Memory B cell (primary cell): ENCODE data around the gene PALLD.

Experiments used
- ATAC-seq: fragments of 150-1000 bp; cut with Tn5 transposase; 2 replicates; pipeline ENCODE4 v1.10.0; 2021; ENCODE audit warnings: low read depth, mild to moderate bottlenecking, moderate library complexity
- DNase-seq, 2 donors: peaks; one replicate each; pipeline ENCODE4 v3.0.0; 2022; ENCODE audit warnings: low spot score in 2 of 2
- H3K27ac Mint-ChIP-seq: one replicate; pipeline ENCODE4 v1.8.0; 2022; ENCODE audit warnings: mild to moderate bottlenecking, moderate library complexity, mixed read lengths
- H3K27me3 Mint-ChIP-seq: one replicate; pipeline ENCODE4 v1.8.0; 2022; ENCODE audit warnings: mixed read lengths
- H3K36me3 Mint-ChIP-seq: one replicate; pipeline ENCODE4 v1.8.0; 2022; ENCODE audit warnings: mild to moderate bottlenecking, mixed read lengths
- H3K4me1 Mint-ChIP-seq: one replicate; pipeline ENCODE4 v1.8.0; 2022; ENCODE audit warnings: mixed read lengths
- H3K4me3 Mint-ChIP-seq: one replicate; pipeline ENCODE4 v1.8.0; 2022; ENCODE audit warnings: mild to moderate bottlenecking, moderate library complexity, mixed read lengths
- H3K9me3 Mint-ChIP-seq: one replicate; pipeline ENCODE4 v1.8.0; 2022; ENCODE audit warnings: mixed read lengths

PALLD gene

GRCh38 chr4:168484626-168485025 lies 12.2 kb upstream of the PALLD start:
- no peak for ATAC-seq
- Mint-ChIP-seq H3K4me1 (peaks cover 10% of the 10 kb centered on the region), H3K27ac (no peak overlapping the region), H3K4me3 (no peak overlapping the region), H3K27me3 (peaks cover 2% of the 10 kb centered on the region), H3K36me3 (peaks cover 2% of the 10 kb centered on the region), H3K9me3 (peaks cover 3% of the 10 kb centered on the region)
- DNase-seq: no peak

DNA sequence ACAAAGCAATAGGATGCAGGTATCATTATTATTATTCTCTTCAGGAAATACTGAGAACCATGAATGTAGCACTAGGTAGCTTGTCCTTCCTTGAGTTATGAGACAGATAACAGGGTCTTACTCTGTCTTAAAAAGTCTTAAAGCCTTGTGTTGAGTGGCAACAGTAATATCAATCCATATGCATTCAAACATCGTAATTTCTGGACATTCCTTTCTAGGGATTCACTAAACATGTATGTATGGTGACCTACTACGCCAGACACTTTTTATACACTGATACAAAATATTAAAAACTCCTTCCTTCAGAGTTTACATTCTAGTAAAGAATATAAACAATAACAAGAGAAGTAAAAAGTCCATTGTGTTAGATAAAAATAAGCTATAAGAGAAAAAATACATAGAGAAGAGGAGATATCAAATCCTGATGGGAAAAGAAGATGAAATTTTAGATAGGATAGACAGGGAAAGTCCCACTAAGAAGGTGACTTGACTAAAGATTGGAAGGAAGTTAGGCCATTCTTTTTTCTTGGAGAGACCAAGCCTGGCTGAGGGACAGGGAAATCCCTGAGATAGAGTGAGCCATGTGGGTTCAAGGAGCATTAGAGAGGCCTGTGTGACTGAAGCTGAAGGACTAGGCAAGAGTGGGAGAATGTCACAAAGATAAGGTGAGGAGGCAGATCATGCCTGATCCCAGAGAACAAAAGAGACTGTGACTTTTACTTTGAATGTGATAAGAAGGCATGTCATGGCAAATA lies 11.5 kb upstream of the PALLD start:
- Mint-ChIP-seq H3K4me3 (no peak overlapping the region), H3K9me3 (peaks cover 3% of the 10 kb centered on the region), H3K27ac (no peak overlapping the region), H3K36me3 (peaks cover 2% of the 10 kb centered on the region), H3K27me3 (peaks cover 2% of the 10 kb centered on the region), H3K4me1 (peaks cover 8% of the 10 kb centered on the region)
- ATAC-seq (no peak), DNase-seq (no peak)

- Mint-ChIP-seq H3K27me3 (peaks cover 5% of the 10 kb centered on the region), H3K4me1 (peaks cover 3% of the 10 kb centered on the region), H3K4me3 (no peak overlapping the region), H3K9me3 (peaks cover 2% of the 10 kb centered on the region), H3K27ac (no peak overlapping the region), H3K36me3 (peaks cover 2% of the 10 kb centered on the region)
- DNase-seq: no peak
- no peak for ATAC-seq
Measured at GRCh38 chr4:168486912-168487281, 10.0 kb upstream of the PALLD start.

GRCh38 chr4:168487282-168488035 lies 9.4 kb upstream of the PALLD start:
- Mint-ChIP-seq H3K36me3 (peaks cover 2% of the 10 kb centered on the region), H3K27ac (no peak overlapping the region), H3K4me3 (no peak overlapping the region), H3K27me3 (peaks cover 5% of the 10 kb centered on the region), H3K9me3 (no peaks in the 10 kb centered on the region), H3K4me1 (no peaks in the 10 kb centered on the region)
- DNase-seq (no peak), ATAC-seq (no peak)

GRCh38 chr4:168488869-168489274 lies 8.0 kb upstream of the PALLD start:
- DNase-seq (no peak), ATAC-seq (no peak)
- Mint-ChIP-seq H3K4me1 (no peaks in the 10 kb centered on the region), H3K27me3 (peaks cover 8% of the 10 kb centered on the region), H3K36me3 (peaks cover 2% of the 10 kb centered on the region), H3K27ac (no peak overlapping the region), H3K9me3 (no peaks in the 10 kb centered on the region), H3K4me3 (no peak overlapping the region)

GRCh38 chr4:168489616-168490015 lies 7.2 kb upstream of the PALLD start:
- H3K4me1 Mint-ChIP-seq: no peaks in the 10 kb centered on the region
- ATAC-seq (no peak), DNase-seq (no peak)
- H3K27ac Mint-ChIP-seq: no peak overlapping the region
- no peaks in the 10 kb centered on the region for H3K9me3 Mint-ChIP-seq
- peaks cover 10% of the 10 kb centered on the region for H3K27me3 Mint-ChIP-seq
- no peak overlapping the region for H3K4me3 Mint-ChIP-seq
- no peaks in the 10 kb centered on the region for H3K36me3 Mint-ChIP-seq

- Mint-ChIP-seq H3K4me1 (no peaks in the 10 kb centered on the region), H3K4me3 (no peak overlapping the region), H3K27ac (no peak overlapping the region), H3K9me3 (no peaks in the 10 kb centered on the region), H3K27me3 (peaks cover 10% of the 10 kb centered on the region), H3K36me3 (no peaks in the 10 kb centered on the region)
- DNase-seq (no peak), ATAC-seq (no peak)
Measured at GRCh38 chr4:168490711-168491110, 6.1 kb upstream of the PALLD start.

- Mint-ChIP-seq H3K4me3 (no peak overlapping the region), H3K27ac (no peak overlapping the region), H3K36me3 (no peaks in the 10 kb centered on the region), H3K4me1 (no peaks in the 10 kb centered on the region), H3K27me3 (peaks cover 10% of the 10 kb centered on the region), H3K9me3 (no peaks in the 10 kb centered on the region)
- DNase-seq (no peak), ATAC-seq (no peak)
Measured at GRCh38 chr4:168491563-168491962, 5.3 kb upstream of the PALLD start.

DNA sequence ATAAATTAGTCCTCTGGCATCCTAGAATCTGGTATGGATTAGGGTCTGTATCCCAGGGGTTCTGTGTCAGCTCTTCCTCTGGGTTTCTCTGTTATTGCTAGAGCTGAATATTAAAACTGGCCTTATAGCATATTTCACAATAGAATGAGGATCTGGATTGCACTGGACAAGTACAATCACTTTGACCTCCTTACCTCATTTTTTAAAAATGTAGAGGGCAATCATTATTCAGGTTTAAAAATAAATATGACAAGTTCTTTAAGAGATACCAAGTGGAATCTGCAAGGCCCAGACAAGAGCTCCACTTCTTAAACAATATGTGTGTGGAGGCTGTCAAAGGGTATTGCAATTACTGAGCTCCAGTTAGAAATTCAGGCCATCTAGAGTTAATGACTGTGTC lies 1.4 kb downstream of the PALLD start:
- peaks cover 7% of the 10 kb centered on the region for H3K27me3 Mint-ChIP-seq
- H3K36me3 Mint-ChIP-seq: no peaks in the 10 kb centered on the region
- H3K4me1 Mint-ChIP-seq: no peaks in the 10 kb centered on the region
- ATAC-seq: no peak
- no peaks in the 10 kb centered on the region for H3K9me3 Mint-ChIP-seq
- DNase-seq: no peak
- H3K4me3 Mint-ChIP-seq: no peak overlapping the region
- H3K27ac Mint-ChIP-seq: no peak overlapping the region

GRCh38 chr4:168499241-168499640 lies 2.4 kb downstream of the PALLD start:
- DNase-seq (no peak), ATAC-seq (no peak)
- Mint-ChIP-seq H3K4me1 (peaks cover 2% of the 10 kb centered on the region), H3K4me3 (no peak overlapping the region), H3K36me3 (no peaks in the 10 kb centered on the region), H3K9me3 (no peaks in the 10 kb centered on the region), H3K27me3 (peaks cover 7% of the 10 kb centered on the region), H3K27ac (no peak overlapping the region)

DNA sequence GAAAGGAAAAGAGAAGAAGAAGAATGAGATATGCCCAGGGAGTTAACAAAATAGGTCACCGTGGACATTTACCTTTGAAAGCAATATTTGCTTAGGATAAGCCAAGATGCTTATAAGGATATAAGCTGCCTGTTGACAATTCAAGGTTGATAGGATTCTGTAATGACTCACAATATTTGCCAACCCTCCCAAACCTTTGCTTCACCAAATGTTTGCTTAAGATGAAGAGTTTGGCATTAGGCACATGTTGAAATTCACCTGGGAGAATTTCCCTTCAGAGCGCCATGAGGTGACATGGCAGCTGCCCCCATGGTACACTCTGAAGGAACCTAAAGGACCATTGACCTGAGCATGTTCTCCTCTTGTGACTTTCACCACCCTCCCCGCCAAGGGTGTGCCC lies 4.6 kb downstream of the PALLD start:
- Mint-ChIP-seq H3K9me3 (no peaks in the 10 kb centered on the region), H3K4me3 (no peak overlapping the region), H3K4me1 (peaks cover 2% of the 10 kb centered on the region), H3K27me3 (peaks cover 7% of the 10 kb centered on the region), H3K36me3 (no peaks in the 10 kb centered on the region), H3K27ac (no peak overlapping the region)
- DNase-seq (no peak), ATAC-seq (no peak)

- no peak overlapping the region for H3K27ac Mint-ChIP-seq
- no peaks in the 10 kb centered on the region for H3K36me3 Mint-ChIP-seq
- DNase-seq (no peak), ATAC-seq (no peak)
- H3K9me3 Mint-ChIP-seq: no peaks in the 10 kb centered on the region
- H3K4me3 Mint-ChIP-seq: no peak overlapping the region
- peaks cover 2% of the 10 kb centered on the region for H3K4me1 Mint-ChIP-seq
- peaks cover 7% of the 10 kb centered on the region for H3K27me3 Mint-ChIP-seq
Measured at GRCh38 chr4:168502861-168503260, 6.0 kb downstream of the PALLD start.

- H3K36me3 Mint-ChIP-seq: no peaks in the 10 kb centered on the region
- no peak for DNase-seq
- peaks cover 2% of the 10 kb centered on the region for H3K4me1 Mint-ChIP-seq
- H3K27ac Mint-ChIP-seq: no peak overlapping the region
- H3K27me3 Mint-ChIP-seq: peaks cover 7% of the 10 kb centered on the region
- ATAC-seq: no peak
- H3K4me3 Mint-ChIP-seq: no peak overlapping the region
- no peaks in the 10 kb centered on the region for H3K9me3 Mint-ChIP-seq
Measured at GRCh38 chr4:168503652-168504362, 7.0 kb downstream of the PALLD start.

DNA sequence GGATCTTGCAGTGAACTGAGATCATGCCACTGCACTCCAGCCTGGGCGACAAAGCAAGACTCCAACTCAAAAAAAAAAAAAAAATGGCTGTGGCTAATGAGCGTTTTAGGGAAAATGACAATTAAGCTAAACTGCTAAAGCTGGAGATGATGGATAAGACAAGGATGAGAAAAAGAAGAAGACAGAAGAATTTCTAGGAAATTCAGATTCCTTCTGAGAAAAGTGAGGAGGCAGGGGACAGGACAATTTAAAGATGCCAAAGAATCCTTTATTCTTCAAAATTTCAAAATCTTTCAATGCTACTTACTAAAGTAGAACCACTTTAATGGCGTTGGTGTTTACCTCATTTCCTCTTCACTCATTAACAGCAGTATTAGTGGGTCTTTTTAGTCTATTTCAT lies 7.7 kb downstream of the PALLD start:
- Mint-ChIP-seq H3K27ac (no peak overlapping the region), H3K27me3 (peaks cover 7% of the 10 kb centered on the region), H3K4me3 (no peak overlapping the region), H3K36me3 (no peaks in the 10 kb centered on the region), H3K9me3 (no peaks in the 10 kb centered on the region), H3K4me1 (peaks cover 2% of the 10 kb centered on the region)
- ATAC-seq: no peak
- DNase-seq: no peak
